Thyroid gland (tissue), 4 donors: Measurements from ENCODE around the gene TRIM37.

Source experiments
- CTCF ChIP-seq, 6 experiments: fragments of 200-600 bp in 3 of 6; fragments of 450-650 bp in 3 of 6; sonication (generic) in 3 of 6; IDR thresholded peaks; one replicate each; pipeline ENCODE4 v1.5.1; 2016 to 2019; ENCODE audit warnings: antibody characterized with exemption in 6 of 6, mild to moderate bottlenecking in 2 of 6, inconsistent platforms in 1 of 6, moderate library complexity in 1 of 6
- POLR2A ChIP-seq, 2 donors: fragments of 450-650 bp; IDR thresholded peaks; one replicate each; pipeline ENCODE4 v1.6.1; 2017; ENCODE audit warnings: antibody characterized with exemption in 2 of 2, mild to moderate bottlenecking in 2 of 2, moderate library complexity in 1 of 2

DNA sequence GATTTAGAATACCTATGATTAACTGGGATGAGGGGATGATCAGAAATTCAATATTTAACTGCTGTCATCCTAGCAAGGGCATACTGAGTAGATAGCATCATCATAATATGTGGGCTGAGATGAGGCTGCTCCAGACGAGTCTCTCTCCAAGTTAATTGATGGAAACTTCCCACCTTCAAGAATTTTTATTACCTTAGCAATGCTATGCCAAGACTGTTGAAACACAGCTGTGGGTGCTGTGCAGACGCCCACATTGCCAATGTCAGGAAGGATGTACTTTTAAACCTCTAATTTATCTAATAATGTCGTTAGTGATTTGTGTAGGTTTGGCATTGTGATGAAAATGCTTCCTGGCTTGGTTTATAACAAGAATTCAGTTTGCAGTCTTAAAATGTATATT is 170.4 kb downstream of the TRIM37 start:
- TF ChIP-seq CTCF (IDR thresholded peaks at IDR 0.05) (no peak), POLR2A (IDR thresholded peaks at IDR 0.05) (no peak)
